ENCODE measurements around the gene DOCK3.

DNA sequence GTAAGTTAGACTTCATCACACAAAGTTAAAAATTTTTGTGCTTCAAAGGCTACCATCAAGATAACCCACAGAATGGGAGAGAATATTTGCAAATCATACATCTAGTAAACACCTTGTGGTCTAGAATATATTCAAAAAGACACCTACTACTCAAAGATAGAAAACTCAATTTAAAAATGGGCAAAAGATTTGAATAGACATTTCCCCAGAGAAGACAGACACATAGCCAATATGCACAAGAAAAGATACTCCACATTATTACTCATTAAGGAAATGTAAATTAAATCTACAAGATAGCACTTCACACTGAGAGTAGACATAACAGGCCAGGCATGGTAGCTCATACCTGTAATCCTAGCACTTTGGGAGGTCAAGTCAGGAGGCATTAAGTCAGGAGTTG is 622.6 kb downstream of the DOCK3 start:
- TF ChIP-seq, protein P1, sequence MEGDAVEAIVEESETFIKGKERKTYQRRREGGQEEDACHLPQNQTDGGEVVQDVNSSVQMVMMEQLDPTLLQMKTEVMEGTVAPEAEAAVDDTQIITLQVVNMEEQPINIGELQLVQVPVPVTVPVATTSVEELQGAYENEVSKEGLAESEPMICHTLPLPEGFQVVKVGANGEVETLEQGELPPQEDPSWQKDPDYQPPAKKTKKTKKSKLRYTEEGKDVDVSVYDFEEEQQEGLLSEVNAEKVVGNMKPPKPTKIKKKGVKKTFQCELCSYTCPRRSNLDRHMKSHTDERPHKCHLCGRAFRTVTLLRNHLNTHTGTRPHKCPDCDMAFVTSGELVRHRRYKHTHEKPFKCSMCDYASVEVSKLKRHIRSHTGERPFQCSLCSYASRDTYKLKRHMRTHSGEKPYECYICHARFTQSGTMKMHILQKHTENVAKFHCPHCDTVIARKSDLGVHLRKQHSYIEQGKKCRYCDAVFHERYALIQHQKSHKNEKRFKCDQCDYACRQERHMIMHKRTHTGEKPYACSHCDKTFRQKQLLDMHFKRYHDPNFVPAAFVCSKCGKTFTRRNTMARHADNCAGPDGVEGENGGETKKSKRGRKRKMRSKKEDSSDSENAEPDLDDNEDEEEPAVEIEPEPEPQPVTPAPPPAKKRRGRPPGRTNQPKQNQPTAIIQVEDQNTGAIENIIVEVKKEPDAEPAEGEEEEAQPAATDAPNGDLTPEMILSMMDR (conservative IDR thresholded peaks at IDR 0.05; ENCODE audit: low read depth, low read length): no peak
- no peak for TF ChIP-seq EZH2 (IDR thresholded peaks at IDR 0.05; ENCODE audit: low read length, unreplicated experiment)
- no peak for TF ChIP-seq EZH2phosphoT487 (IDR thresholded peaks at IDR 0.05; ENCODE audit: borderline replicate concordance, low read length)

Data from PC-3 (cell line).